ENCODE measurements around the gene CWH43.
"Not testable (repeated sequence)": the region's sequence is repeated elsewhere in the genome, so short reads cannot be mapped to it uniquely, and the experiment has no call there.

CWH43 gene

DNA sequence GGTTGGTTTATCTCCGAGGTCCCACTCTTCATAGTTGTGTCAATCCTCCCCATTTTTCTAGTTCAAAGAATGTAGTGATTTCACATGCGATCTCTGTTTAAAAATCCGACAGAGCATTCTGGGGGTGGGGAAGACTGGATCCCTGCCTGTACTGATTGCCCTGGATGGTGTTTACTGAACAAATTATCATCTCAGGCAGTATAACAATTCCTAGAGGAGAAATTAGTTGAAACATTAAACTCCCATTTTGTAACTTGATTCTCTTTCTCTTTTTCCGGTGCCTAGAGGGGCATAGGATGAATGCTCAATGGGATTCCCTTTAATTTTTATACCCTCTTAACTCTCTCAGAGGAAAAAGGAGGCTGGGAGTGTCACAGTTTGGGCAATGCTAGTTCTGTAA, 10.0 kb upstream of the CWH43 start:
- no peak for DNase-seq (ENCODE audit: low read depth)

DNA sequence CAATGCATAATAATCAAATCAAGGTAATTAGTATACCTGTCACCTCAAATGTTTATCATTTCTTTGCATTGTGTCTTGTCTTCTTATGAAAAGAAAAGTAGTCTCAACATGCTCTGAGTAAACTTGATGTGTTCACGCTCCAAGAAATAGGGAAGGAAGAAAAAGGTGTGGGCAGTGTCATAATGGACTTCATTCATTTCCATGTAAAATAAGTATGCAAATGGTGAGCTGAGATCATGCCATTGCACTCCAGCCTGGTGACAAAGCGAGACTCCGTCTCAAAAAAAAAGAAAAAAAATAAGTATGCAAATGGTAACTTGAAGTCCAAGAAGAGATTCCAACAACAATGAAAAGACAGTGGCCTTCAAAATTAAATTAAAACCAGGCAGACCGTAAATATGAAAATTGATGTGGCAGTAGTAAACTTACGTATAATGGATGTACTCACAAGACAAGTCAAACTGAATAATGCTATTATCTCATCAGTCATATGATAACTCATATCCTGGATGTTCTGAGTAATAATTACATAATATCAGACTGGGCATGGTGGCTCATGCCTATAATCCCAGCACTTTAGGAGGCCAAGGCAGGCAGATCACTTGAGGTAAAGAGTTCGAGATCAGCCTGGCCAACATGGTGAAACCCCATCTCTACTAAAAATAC, 6.0 kb upstream of the CWH43 start:
- no peak for DNase-seq (ENCODE audit: low read depth)

DNA sequence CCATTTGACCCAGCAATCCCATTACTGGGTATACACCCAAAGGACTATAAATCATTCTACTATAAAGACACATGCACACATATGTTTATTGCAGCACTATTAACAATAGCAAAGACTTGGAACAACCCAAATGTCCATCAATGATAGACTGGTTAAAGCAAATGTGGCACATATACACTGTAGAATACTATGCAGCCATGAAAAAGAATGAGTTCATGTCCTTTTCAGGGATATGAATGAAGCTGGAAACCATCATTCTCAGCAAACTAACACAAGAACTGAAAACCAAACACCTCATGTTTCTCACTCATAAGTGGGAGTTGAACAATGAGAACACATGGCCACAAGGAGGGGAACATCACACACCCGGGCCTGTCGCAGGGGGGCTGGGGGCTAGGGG, 2.1 kb upstream of the CWH43 start:
- DNase-seq (ENCODE audit: low read depth), result not testable (repeated sequence)

DNA sequence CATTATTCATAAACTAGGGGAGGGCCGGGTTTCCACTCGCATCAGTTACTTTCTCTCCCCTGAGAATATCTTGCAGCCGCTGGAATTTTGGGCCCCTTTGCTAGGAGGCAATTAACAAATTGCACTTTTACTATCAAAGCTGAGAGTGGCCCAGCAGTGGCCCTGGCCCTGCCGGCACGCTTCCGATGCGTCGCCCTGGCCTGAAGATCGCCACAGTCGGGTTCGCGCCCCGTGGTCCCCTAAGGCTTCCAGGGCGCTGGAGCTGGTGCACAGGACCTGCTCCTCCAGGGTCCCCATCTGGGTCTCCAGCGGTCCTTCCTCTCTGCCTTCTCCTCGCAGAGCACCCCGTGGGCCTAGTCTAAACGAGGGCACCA, 486 bp upstream of the CWH43 start:
- no peak for DNase-seq (ENCODE audit: low read depth)

- DNase-seq (ENCODE audit: low read depth), result no peak
Observed at GRCh38 chr4:48986654-48987164, 634 bp downstream of the CWH43 start.

DNA sequence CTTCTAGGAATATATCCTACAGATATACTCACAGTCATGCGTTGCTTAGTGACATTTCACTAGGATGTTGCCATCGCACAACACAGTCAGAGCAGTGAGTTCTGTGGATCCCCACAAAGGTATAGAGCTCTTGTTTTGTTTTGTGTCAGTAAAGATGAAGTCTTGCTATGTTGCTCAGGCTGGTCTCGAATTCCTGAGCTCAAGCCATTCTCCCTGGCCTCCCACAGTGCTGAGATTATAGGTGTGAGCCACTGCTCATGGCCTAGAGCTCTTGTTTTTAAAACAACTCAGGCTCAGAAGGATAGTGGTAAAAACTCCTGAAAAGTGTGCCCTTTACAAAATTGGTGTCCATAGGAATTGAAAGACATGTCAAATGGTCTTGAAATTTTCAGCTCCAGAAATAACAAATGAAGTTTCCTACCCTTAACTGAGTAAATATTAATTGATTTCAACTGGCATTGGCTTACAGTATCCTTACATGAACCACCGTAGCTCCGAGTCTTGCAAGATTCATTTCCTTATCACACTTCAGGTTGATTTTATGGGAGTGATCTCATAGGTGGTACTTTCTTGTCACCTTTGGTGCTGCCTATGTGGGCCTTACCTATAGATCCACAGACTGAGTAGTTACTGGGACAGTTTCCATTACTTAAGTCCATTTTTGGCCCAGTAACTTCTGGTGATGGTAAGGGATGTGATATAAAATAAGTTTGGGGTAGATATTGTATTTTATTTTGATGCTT, 3.6 kb downstream of the CWH43 start:
- no peak for DNase-seq (ENCODE audit: low read depth)

DNA sequence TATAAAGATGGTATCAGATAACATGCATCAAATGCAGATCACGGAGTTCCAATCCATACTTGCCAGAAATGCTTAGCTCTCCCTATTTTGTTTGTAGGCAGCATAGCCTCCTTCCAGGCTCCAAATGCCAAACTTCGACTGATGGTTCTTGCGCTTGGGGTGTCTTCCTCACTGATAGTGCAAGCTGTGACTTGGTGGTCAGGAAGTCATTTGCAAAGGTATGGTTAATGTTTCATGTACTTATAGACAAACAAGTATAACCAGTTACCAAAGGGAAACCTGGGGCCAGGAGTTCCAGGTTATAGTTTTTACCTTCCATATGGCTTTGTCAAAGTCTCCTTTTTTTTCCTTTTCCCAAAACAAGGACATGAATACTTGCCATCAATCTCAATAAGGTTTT, 5.3 kb downstream of the CWH43 start:
- DNase-seq (ENCODE audit: low read depth), result no peak

DNA sequence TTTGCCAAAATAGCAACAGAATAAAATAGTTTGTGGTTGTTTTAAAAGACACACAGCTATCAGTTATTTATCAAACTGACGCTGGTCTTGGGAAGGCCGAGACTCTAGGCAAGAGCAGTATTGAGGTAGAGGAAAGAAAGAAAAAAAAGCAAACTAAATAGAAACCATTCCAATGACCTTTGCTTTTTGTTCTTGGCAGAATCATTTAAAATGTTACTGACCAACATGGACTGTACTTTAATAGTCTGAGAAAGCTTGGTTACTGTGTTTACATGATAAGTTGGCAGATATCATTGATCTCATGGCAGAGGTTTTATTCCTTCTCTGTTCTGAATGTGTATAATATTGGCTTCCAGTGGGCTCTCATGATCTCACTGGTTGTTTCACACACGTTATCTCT, 11.9 kb downstream of the CWH43 start:
- DNase-seq (ENCODE audit: low read depth), result no peak

DNA sequence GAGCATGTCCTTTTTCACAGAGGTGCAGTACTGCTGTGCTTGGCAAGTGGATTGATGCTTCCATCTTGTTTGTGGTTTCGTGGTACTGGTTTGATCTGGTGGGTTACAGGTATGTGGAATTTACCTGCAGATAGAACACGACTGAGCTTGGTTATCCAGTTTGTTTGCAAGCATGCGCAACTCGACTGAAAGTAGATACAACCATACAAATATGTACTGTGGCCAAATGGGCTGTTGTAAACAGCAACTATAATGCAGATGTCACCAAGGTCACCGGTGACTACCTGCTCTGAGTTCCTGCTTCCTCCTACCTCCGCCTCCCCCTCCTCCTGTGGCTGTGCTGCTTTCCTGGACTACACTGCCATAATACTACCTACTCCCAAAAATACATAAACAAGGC, 12.4 kb downstream of the CWH43 start:
- no peak for DNase-seq (ENCODE audit: low read depth)

DNA sequence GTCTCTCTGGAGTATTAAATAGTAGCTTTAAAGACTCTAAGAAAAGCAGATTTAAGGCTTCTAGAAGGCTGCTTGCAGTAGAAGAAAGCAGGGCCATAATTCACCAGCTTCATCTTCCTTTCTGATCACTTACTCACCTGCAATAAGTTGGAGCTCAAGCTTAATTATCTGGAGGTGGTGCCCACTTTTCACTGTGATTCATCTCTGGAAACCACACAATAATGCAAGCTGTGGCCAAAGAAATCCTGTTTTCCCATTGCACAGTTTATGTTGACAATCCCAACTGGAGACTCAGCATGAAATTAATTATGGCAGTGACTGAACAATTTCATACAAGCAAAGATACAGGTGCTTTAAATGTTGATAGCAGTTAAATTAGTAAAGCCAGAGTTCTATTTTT, 14.7 kb downstream of the CWH43 start:
- DNase-seq (ENCODE audit: low read depth), result no peak

DNA sequence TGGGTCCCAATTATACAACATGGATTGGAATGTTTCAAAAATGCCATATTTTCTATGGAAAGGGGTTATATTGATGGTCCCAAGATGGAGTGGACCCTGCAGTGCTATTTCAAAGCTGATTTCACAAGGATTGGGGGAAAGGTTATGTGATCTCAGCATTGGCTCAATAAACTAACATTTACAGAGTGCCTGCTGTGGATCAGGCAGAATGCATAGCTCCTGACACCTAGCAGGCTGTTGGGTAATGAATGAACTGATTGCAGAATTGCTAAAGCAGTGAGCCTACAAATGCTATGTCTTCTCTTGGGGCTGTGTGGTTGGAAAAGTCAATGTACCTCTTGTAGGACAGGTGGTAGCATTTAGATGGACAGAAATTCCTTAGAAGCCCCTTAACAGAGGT, 16.9 kb downstream of the CWH43 start:
- DNase-seq (ENCODE audit: low read depth), result no peak

DNA sequence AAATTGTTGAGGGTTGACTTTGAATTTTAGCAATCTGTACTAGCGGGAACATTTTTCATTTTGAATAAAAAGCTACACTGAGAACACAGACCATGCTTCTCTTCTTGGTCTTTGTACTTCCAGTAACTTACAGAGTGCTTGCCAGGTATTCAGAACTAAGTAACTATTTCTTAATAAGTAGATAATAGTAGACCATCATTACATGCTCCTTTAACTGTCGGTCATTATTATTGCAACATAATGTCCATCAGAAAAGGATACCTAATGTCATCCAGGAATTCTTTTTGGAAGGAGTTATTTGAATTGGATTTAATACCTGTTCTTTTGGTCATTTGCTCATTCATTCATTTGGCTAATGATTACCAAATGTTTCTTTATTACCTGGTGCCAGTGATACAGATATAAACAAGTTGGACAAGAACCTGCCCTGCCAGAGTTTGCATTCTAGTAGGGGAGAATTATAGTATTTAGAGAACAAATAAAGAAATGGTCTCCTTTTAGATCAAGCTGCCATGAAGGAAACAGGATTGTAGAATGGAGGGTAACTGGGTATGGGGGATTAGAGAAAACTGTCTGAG, 32.7 kb downstream of the CWH43 start:
- DNase-seq (ENCODE audit: low read depth), result no peak

GRCh38 chr4:49032440-49033161, 46.5 kb downstream of the CWH43 start:
- no peak for DNase-seq (ENCODE audit: low read depth)

- no peak for DNase-seq (ENCODE audit: low read depth)
Observed at GRCh38 chr4:49036528-49036927, 50.5 kb downstream of the CWH43 start.

DNA sequence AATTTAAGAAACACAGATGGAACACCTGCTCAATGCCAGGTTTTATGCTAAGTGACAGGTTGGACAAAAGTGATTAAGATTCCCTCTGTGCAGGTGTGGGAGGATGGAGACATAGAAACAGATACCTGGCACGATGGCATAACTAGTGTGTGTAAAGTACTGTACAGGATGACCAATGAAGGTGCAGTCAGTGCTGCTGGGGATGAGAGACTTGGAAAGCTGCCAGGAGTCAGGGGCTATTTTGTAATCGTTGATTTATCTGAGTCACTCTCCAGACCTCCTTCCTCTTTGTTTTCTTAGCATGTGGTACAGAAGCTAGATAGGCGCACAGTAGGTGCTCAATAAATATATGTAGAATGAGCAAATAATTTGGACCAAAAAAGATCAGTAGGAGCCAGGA, 58.2 kb downstream of the CWH43 start:
- no peak for DNase-seq (ENCODE audit: low read depth)

GRCh38 chr4:49058306-49058705, 72.2 kb downstream of the CWH43 start:
- no peak for DNase-seq (ENCODE audit: low read depth)

GRCh38 chr4:49063670-49064069, 77.6 kb downstream of the CWH43 start:
- no peak for DNase-seq (ENCODE audit: low read depth)

DNA sequence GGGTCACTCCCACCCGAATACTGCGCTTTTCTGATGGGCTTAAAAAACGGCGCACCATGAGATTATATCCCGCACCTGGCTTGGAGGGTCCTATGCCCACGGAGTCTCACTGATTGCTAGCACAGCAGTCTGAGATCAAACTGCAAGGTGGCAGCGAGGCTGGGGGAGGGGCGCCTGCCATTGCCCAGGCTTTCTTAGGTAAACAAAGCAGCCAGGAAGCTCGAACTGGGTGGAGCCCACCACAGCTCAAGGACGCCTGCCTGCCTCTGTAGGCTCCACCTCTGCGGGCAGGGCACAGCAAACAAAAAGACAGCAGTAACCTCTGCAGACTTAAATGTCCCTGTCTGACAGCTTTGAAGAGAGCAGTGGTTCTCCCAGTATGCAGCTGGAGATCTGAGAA, 86.1 kb downstream of the CWH43 start:
- not testable (repeated sequence) for DNase-seq (ENCODE audit: low read depth)

GRCh38 chr4:49091883-49092282, 105.8 kb downstream of the CWH43 start:
- DNase-seq (ENCODE audit: low read depth), result not testable (repeated sequence)

DNA sequence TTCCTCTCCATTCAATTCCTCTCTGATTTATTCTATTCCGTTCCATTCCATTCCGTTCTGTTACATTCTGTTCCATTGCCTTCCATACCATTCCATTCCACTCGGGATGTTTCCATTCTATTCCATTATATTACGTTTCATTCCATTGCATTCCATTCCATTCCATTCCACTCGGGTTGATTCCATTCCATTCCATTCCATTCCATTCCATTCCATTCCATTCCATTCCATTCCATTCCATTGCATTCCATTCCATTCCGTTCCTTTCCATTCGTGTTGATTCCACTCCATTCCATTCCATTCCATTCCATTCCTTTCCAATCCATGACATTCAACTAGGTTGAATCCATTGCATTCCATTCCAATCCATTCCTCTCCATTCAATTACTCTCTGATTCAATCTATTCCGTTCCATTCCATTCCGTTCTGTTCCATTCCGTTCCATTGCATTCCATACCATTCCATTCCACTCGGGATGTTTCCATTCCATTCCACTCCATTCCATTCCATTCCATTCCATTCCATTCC, 106.6 kb downstream of the CWH43 start:
- DNase-seq (ENCODE audit: low read depth), result not testable (repeated sequence)

- not testable (repeated sequence) for DNase-seq (ENCODE audit: low read depth)
Observed at GRCh38 chr4:49096215-49096614, 110.1 kb downstream of the CWH43 start.

DNA sequence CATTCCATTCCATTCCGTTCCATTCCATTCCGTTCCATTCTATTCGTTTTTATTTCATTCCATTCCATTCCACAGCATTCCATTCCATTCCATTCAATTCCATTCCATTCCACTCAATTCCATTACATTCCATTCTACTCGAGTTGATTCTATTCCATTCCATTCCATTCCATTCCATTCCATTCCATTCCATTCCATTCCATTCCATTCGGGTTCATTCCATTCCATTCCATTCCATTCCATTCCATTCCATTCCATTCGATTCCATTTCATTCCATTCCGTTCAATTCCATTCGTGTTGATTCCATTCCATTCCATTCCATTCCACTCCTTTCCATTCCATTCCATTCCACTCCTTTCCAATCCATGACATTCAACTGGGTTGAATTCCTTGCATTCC, 110.6 kb downstream of the CWH43 start:
- not testable (repeated sequence) for DNase-seq (ENCODE audit: low read depth)
